Heart left ventricle (tissue), 16 donors: Measurements from ENCODE around the gene SLC8A3. TPM values are rescaled to one million over a fixed set of nuclear protein-coding genes. Genes with fewer than 3 reads are reported as not detected.

ENCODE experiments used
- ATAC-seq, 4 donors: fragments of 200-7000 bp; cut with Tn5 transposase; one replicate each; pipeline ENCODE4 v1.9.1; 2020 to 2022; ENCODE audit warnings: moderate library complexity in 4 of 4, mild to moderate bottlenecking in 3 of 4, moderate number of reproducible peaks in 1 of 4
- DNase-seq, 5 donors: peaks; one replicate each; pipeline ENCODE4 v3.0.0-alpha.2; 2020
- H3K27ac ChIP-seq, 12 donors: fragments of 200-600 bp; sonication (generic) in 4 of 12; one replicate each; pipeline versions ENCODE4 v1.5.0 to v1.8.0; 2016 to 2022; ENCODE audit warnings: mild to moderate bottlenecking in 2 of 12
- H3K27me3 ChIP-seq, 9 donors: fragments of 200-600 bp; sonication (generic) in 2 of 9; one replicate each; pipeline versions ENCODE4 v1.5.1 to v1.8.0; 2016 to 2022; ENCODE audit warnings: mild to moderate bottlenecking in 3 of 9
- H3K36me3 ChIP-seq, 9 donors: fragments of 200-600 bp; sonication (generic) in 2 of 9; one replicate each; pipeline versions ENCODE4 v1.5.0 to v1.8.0; 2018 to 2022; ENCODE audit warnings: mild to moderate bottlenecking in 2 of 9
- H3K4me1 ChIP-seq, 12 donors: fragments of 200-600 bp; sonication (generic) in 4 of 12; one replicate each; pipeline versions ENCODE4 v1.5.0 to v1.8.0; 2016 to 2022; ENCODE audit warnings: mild to moderate bottlenecking in 3 of 12
- H3K4me3 ChIP-seq, 12 donors: fragments of 200-600 bp; sonication (generic) in 4 of 12; one replicate each; pipeline versions ENCODE4 v1.5.0 to v1.8.0; 2017 to 2022; ENCODE audit warnings: mild to moderate bottlenecking in 9 of 12, moderate library complexity in 4 of 12
- H3K9me3 ChIP-seq, 12 donors: fragments of 200-600 bp; sonication (generic) in 4 of 12; one replicate each; pipeline versions ENCODE4 v1.5.0 to v1.8.0; 2016 to 2022; ENCODE audit warnings: mild to moderate bottlenecking in 1 of 12
- POLR2A ChIP-seq, 2 donors: fragments of 450-650 bp; IDR thresholded peaks; one replicate each; pipeline ENCODE4 v1.6.1; 2017; ENCODE audit warnings: antibody characterized with exemption in 2 of 2, mild to moderate bottlenecking in 2 of 2, moderate library complexity in 2 of 2
- WGBS, 4 donors: extraction: QIAGEN DNeasy Blood & Tissue Kit in 2 of 4; methylation state at CpG; one replicate each; pipeline versions ENCODE4 v1.1.5 to v1.1.7; 2013 to 2018; 5-methylcytosine and 5-hydroxymethylcytosine counted together
- intact Hi-C, 10 donors: fragments of 100-400 bp; cut with DNase I; formaldehyde crosslinking; loops; one replicate each; pipeline versions ENCODE4 v1.11.1 to v1.14.2; 2022
- polyA plus RNA-seq, 2 donors: library from polyadenylated mRNA; stranded (reverse); fragments of 200-250 nt; gene quantifications; one replicate each; pipeline ENCODE4 v1.2.3, GENCODE V29; 2013
- total RNA-seq, 9 donors: library from RNA; depleted of rRNA in 2 of 9; stranded (reverse); fragments of >200 nt in 2 of 9; fragmentation: NEBNext Ultra II Directional in 3 of 9; extraction: Animal tissue kit (Norgen Biotek cat#: 25700) in 3 of 9; gene quantifications; one replicate each; pipeline versions ENCODE4 v1.1.0 to v1.2.4, GENCODE V29; 2016 to 2023
- TF ChIP-seq, protein P1 (sequence below), 12 donors: fragments of 200-600 bp; sonication (generic) in 4 of 12; IDR thresholded peaks; one replicate each; pipeline versions ENCODE4 v1.5.0 to v1.8.0; 2018 to 2022; ENCODE audit warnings: antibody characterized with exemption in 12 of 12, mild to moderate bottlenecking in 5 of 12
- donor health status: ischemic (EF 13 %, LVEDD 7.1; RV severe dilation, severe dysfunction).
- donor health status: healthy with polysubstance abuse.
- donor health status: DM: no; HTN: yes; CAD: no.
- donor health status: DM: no; HTN: no; CAD: no.
- donor health status: ischemic (EF 25% LVEDD 6.9; RV normal size, moderate dysfunction).
- donor health status: ischemic (EF 25% LVEDD 5.7; RV mildly dilated, moderate dysfunction).
- donor health status: healthy.
- donor health status: DM: yes; HTN: yes; CAD: no.
- donor health status: ischemic (EF 35%, LVEDD 5.7; RV mildly dilated, moderate dysfunction).
- donor health status: nonischemic (EF 11% LVEDD 7.7; RV severe dilation, severe dysfunction).
- donor health status: DM: yes; HTN: yes; CAD: no.
- donor health status: PGD.
- donor health status: ischemic (EF 29% LVEDD 5.4; RV normal size, mild dysfunction).
- donor health status: nonischemic (EF 23%, LVEDD 6.1; RV moderate dilation, normal function).

Gene SLC8A3
- total and polyA plus RNA-seq, 11 donors = 0.03 to 0.23 (median 0.11) TPM; not detected in 6

DNA sequence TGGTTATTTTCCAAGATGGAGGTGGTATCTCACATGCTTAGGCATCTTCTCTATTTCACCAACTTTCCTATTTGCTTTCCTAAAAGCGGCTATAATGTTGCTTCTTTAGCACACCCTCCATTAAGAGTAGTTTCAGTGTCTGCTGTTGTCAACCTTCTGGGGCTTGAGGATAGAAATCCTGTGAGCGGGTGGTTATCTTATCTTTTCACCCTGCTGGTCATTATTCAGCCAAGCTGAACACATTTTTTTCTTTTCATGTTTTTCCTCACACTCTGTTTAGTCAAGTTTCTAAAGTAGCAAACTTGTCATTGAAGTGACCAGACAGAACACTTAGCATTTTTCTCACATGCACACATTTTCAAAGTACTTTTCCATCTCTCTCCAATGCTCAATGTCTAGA lies 104.5 kb downstream of the SLC8A3 start:
- Histone ChIP-seq H3K27me3 (peaks cover 0 to 51% (median 0%) of the 10 kb centered on the region in 9 donors), H3K27ac (no peak overlapping the region), H3K36me3 (no peaks in the 10 kb centered on the region), H3K4me1 (no peaks in the 10 kb centered on the region), H3K4me3 (no peak overlapping the region), H3K9me3 (no peaks in the 10 kb centered on the region)
- ATAC-seq (no peak), DNase-seq (no peak)
- intact Hi-C loops = loop anchor here in 4 of 10 donors (10.0 kb wide), 2 partner anchors 231 to 481 kb away; no protein-coding TSS in a partner anchor
- TF ChIP-seq, protein P1, sequence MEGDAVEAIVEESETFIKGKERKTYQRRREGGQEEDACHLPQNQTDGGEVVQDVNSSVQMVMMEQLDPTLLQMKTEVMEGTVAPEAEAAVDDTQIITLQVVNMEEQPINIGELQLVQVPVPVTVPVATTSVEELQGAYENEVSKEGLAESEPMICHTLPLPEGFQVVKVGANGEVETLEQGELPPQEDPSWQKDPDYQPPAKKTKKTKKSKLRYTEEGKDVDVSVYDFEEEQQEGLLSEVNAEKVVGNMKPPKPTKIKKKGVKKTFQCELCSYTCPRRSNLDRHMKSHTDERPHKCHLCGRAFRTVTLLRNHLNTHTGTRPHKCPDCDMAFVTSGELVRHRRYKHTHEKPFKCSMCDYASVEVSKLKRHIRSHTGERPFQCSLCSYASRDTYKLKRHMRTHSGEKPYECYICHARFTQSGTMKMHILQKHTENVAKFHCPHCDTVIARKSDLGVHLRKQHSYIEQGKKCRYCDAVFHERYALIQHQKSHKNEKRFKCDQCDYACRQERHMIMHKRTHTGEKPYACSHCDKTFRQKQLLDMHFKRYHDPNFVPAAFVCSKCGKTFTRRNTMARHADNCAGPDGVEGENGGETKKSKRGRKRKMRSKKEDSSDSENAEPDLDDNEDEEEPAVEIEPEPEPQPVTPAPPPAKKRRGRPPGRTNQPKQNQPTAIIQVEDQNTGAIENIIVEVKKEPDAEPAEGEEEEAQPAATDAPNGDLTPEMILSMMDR (IDR thresholded peaks at IDR 0.05) = no peak
- no peak for TF ChIP-seq POLR2A (IDR thresholded peaks at IDR 0.05)
- WGBS, 4 donors = 15 to 27% (median 23%) methylated on average over 2 of the region's 2 CpGs

DNA sequence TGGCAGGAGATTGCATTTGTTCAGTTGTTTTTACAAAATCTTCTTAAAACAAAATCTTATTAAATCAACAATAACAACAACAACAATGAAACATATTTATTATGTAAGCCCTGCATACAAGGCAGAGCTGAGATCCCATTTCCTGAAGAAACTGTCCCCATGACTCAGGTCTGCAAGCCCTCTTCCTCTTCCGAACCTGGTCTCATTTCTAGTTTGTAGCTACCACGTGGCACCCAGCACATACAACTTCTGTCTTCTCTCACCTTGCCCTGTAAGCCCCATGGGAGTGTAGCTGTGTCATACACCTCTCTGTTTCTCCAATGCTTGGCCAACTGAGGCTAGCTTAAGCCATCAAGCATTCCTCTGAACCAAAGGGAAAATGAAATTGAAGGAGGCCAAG lies 106.4 kb downstream of the SLC8A3 start:
- Histone ChIP-seq H3K27ac (no peak overlapping the region), H3K36me3 (no peaks in the 10 kb centered on the region), H3K27me3 (peaks cover 0 to 67% (median 12%) of the 10 kb centered on the region in 9 donors), H3K4me1 (no peaks in the 10 kb centered on the region), H3K9me3 (no peaks in the 10 kb centered on the region), H3K4me3 (no peak overlapping the region)
- intact Hi-C loops = loop anchor here in 4 of 10 donors (10.0 kb wide), 2 partner anchors 232 to 482 kb away; no protein-coding TSS in a partner anchor
- 45 to 60% (median 48%) methylated on average over 2 of the region's 2 CpGs for WGBS, 4 donors
- TF ChIP-seq, protein P1 (IDR thresholded peaks at IDR 0.05) = no peak
- no peak for TF ChIP-seq POLR2A (IDR thresholded peaks at IDR 0.05)
- ATAC-seq (no peak), DNase-seq (no peak)

DNA sequence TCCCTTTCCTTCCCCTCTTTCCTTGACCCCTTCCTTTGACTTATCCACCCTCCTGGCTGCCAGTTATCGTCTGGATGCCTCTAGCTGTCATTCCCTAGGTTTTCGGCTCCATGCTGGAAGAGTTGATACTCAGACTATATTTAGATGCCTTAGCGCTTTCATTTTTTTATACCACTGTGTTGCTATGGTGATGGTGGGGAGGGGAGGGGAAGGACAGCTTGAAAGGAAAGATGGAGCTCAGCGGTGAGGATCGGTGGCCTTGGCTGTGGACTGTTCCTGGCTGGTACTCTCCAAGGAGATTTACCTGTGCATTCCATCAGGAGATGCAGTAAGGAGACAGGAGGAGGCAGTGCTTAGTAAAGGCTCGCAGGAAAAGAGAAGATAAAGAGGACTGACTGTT lies 108.7 kb downstream of the SLC8A3 start:
- 54 to 65% (median 60%) methylated on average over 6 of the region's 6 CpGs for WGBS, 4 donors
- Histone ChIP-seq H3K4me3 (no peak overlapping the region), H3K9me3 (no peaks in the 10 kb centered on the region), H3K27me3 (peaks cover 0 to 67% (median 10%) of the 10 kb centered on the region in 9 donors), H3K27ac (no peak overlapping the region), H3K4me1 (no peaks in the 10 kb centered on the region), H3K36me3 (no peaks in the 10 kb centered on the region)
- intact Hi-C loops = loop anchor here in 4 of 10 donors (10.0 kb wide), 2 partner anchors 235 to 485 kb away; no protein-coding TSS in a partner anchor
- DNase-seq = no peak
- ATAC-seq = no peak
- TF ChIP-seq POLR2A (IDR thresholded peaks at IDR 0.05) = no peak
- TF ChIP-seq, protein P1 (IDR thresholded peaks at IDR 0.05) = no peak

DNA sequence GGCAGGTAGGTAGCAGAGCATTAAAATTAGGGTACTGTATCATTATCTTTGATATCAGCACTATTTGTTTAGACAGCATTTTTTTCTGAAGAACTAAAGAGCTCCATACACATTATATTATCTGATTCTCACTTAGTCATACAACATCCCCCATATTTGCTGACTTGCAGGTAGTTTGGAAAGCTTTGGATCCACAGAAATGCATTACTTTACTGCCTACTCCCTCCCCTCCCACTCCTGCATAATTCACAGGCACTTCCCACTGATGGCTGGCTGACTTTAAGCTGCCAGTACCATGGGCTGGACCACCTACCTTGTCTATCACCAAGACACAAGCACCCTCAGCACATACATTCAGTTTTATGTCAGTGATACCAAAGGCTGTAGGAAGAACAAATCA lies 110.4 kb downstream of the SLC8A3 start:
- no peaks in the 10 kb centered on the region for H3K4me1 ChIP-seq
- no peaks in the 10 kb centered on the region for H3K36me3 ChIP-seq
- DNase-seq = no peak
- TF ChIP-seq POLR2A (IDR thresholded peaks at IDR 0.05) = no peak
- TF ChIP-seq, protein P1 (IDR thresholded peaks at IDR 0.05) = no peak
- no peaks in the 10 kb centered on the region for H3K9me3 ChIP-seq
- intact Hi-C loops = no loop called here
- H3K4me3 ChIP-seq = no peak overlapping the region
- H3K27ac ChIP-seq = no peak overlapping the region
- peaks cover 0 to 59% (median 6%) of the 10 kb centered on the region in 9 donors for H3K27me3 ChIP-seq
- ATAC-seq = no peak
